ENCODE results near the gene PCNX2. TPM values are rescaled to one million over a fixed set of nuclear protein-coding genes. Genes with fewer than 3 reads are reported as not detected.

Gene PCNX2
- total RNA-seq, 1 donor from 2014 or later, result 29.5 TPM

DNA sequence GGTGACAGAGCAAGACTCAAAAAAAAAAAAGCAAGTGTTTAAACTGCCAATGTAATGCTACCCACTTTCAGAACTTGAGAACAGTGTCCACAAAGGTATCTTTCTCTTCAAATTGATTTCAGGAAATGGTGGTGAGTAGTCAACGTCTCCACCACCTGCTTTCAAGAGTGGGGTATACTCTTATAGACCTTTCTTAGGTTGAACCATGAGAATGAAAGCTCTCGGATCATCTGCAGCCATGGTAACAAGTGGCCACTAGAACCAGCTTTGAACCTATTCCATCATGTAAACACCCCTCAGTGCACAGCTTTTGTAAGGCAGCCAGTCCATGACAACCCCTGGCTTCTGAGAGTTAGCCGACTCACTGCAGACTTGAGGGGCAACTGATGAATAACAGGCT, 237.7 kb downstream of the PCNX2 start:
- DNase-seq (ENCODE audit: low read depth), result no peak
- TF ChIP-seq, protein P1, sequence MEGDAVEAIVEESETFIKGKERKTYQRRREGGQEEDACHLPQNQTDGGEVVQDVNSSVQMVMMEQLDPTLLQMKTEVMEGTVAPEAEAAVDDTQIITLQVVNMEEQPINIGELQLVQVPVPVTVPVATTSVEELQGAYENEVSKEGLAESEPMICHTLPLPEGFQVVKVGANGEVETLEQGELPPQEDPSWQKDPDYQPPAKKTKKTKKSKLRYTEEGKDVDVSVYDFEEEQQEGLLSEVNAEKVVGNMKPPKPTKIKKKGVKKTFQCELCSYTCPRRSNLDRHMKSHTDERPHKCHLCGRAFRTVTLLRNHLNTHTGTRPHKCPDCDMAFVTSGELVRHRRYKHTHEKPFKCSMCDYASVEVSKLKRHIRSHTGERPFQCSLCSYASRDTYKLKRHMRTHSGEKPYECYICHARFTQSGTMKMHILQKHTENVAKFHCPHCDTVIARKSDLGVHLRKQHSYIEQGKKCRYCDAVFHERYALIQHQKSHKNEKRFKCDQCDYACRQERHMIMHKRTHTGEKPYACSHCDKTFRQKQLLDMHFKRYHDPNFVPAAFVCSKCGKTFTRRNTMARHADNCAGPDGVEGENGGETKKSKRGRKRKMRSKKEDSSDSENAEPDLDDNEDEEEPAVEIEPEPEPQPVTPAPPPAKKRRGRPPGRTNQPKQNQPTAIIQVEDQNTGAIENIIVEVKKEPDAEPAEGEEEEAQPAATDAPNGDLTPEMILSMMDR (IDR thresholded peaks at IDR 0.05; ENCODE audit: insufficient read depth, low read length, poor library complexity, severe bottlenecking), result no peak
- Histone ChIP-seq H3K27me3 (ENCODE audit: control insufficient read depth, insufficient read depth, low read length) (no peaks in the 10 kb centered on the region), H3K36me3 (ENCODE audit: control insufficient read depth, insufficient read depth, low read length) (no peaks in the 10 kb centered on the region), H3K4me3 (ENCODE audit: low read depth, low read length) (no peak overlapping the region)

DNA sequence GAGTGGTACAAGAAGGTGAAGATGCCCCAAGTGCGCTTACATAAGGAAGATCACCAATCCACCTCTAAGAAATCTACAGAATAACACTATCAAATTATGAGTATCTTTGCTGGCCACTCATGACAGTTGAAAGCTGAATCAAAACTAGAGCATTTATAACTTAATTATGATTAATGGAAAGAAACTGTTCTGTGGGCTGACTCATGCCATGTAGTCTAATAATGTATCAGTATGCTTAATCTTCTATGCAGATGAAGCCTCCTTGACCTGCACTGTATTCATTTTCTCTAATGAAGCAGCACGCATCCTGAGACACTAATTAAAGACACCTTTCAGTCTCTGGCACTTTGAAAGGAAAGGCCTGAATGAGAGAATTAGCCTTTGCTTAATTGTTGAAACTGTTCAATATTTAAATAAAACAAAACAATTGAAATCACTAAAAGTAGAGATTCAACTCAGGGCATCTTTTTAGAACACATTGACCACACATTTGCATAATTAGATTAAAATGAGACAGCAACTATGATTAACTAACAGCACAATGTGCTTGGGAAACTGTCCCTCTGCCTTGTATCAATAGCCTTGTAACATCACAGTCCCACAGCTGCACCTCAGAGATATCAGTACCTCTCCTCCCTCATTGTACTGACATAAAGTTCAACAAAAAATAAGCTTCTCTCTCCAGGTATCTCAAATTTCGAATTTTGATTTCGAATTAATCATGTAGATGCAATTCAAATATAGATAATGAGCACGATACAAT, 239.5 kb downstream of the PCNX2 start:
- TF ChIP-seq, protein P1 (IDR thresholded peaks at IDR 0.05; ENCODE audit: insufficient read depth, low read length, poor library complexity, severe bottlenecking), result no peak
- no peak for DNase-seq (ENCODE audit: low read depth)
- Histone ChIP-seq H3K36me3 (ENCODE audit: control insufficient read depth, insufficient read depth, low read length) (no peaks in the 10 kb centered on the region), H3K27me3 (ENCODE audit: control insufficient read depth, insufficient read depth, low read length) (no peaks in the 10 kb centered on the region), H3K4me3 (ENCODE audit: low read depth, low read length) (no peak overlapping the region)

DNA sequence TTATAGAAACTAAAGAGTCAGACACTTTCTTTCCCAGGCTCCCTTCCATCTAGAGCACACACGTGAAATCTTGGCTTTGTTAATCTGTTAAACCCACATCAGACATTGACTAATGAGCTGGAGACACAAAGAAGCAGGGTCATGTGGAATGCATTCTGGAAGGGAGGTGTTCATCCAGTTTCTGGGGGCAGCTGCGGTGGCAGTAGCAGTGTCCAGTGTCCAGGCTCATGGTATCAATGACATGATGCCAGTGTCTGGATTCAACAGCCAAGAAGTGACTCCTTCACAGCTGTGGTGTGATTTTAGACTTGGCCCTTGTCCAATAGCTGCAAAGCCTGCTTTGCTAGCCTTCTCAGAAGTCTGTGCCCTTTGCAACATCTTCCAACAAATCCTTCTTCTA, 249.9 kb downstream of the PCNX2 start:
- H3K4me3 ChIP-seq (ENCODE audit: low read depth, low read length), result no peak overlapping the region
- TF ChIP-seq, protein P1 (IDR thresholded peaks at IDR 0.05; ENCODE audit: insufficient read depth, low read length, poor library complexity, severe bottlenecking), result no peak
- DNase-seq (ENCODE audit: low read depth), result no peak
- no peaks in the 10 kb centered on the region for H3K36me3 ChIP-seq (ENCODE audit: control insufficient read depth, insufficient read depth, low read length)
- no peaks in the 10 kb centered on the region for H3K27me3 ChIP-seq (ENCODE audit: control insufficient read depth, insufficient read depth, low read length)

DNA sequence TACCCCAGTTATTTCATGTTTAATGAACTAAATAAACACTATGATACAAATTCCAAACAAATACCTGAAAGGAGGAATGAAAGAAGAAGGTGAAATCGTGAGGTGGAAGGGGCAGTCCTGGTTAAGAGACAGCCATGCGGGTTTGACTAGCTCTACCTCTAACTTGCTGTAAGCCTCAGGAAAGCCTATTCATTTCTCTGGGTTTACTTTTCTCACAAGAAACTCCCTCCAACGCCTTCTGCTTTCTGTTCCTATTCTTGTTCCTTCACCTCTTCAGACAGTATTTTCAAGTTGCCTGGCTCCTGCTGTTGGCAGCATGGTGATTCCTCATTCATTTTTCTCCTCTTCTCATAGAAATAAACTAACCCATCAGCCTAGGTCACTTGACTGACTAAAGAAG, 252.7 kb downstream of the PCNX2 start:
- no peak overlapping the region for H3K4me3 ChIP-seq (ENCODE audit: low read depth, low read length)
- TF ChIP-seq, protein P1 (IDR thresholded peaks at IDR 0.05; ENCODE audit: insufficient read depth, low read length, poor library complexity, severe bottlenecking), result no peak
- no peaks in the 10 kb centered on the region for H3K27me3 ChIP-seq (ENCODE audit: control insufficient read depth, insufficient read depth, low read length)
- DNase-seq (ENCODE audit: low read depth), result no peak
- no peaks in the 10 kb centered on the region for H3K36me3 ChIP-seq (ENCODE audit: control insufficient read depth, insufficient read depth, low read length)

DNA sequence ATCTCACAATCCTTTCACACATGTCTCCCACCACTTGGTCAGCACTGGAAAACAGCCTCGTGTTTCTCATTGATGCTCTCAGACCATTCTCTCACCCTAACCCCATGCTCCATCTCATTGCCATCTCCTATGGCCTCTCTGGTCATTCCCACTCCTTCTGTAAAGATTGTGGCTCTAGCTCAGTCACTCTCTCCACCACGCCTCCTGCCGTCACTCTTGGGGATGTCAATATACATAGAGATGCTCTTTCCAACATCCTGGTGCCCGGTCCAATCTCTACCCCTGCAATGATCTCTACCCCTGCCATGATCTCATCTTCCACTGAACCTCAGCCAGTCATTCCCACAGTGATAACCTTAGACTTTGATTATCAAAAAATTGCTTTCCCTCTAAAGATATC, 255.0 kb downstream of the PCNX2 start:
- Histone ChIP-seq H3K27me3 (ENCODE audit: control insufficient read depth, insufficient read depth, low read length) (no peaks in the 10 kb centered on the region), H3K4me3 (ENCODE audit: low read depth, low read length) (no peak overlapping the region), H3K36me3 (ENCODE audit: control insufficient read depth, insufficient read depth, low read length) (no peaks in the 10 kb centered on the region)
- DNase-seq (ENCODE audit: low read depth), result no peak
- TF ChIP-seq, protein P1 (IDR thresholded peaks at IDR 0.05; ENCODE audit: insufficient read depth, low read length, poor library complexity, severe bottlenecking), result no peak

DNA sequence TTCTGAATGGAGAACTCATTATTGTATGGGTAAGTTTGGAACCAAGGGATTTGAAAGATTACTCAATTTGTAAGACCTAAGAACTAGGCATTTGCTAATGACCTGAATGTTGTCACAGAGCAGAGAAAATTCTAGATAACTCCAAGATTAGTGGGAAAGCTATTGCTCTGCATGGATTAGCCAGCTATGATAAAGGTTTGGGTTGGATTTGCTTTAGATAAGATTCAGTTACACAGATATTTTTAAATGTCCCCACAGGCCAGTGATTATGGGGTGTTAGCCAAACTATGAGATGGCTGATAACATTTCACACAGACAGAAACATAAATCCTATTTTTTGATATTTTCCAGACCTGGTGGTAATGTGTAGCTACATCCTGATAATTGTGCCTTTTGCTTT, 256.9 kb downstream of the PCNX2 start:
- no peak for DNase-seq (ENCODE audit: low read depth)
- no peak overlapping the region for H3K4me3 ChIP-seq (ENCODE audit: low read depth, low read length)
- H3K27me3 ChIP-seq (ENCODE audit: control insufficient read depth, insufficient read depth, low read length), result no peaks in the 10 kb centered on the region
- TF ChIP-seq, protein P1 (IDR thresholded peaks at IDR 0.05; ENCODE audit: insufficient read depth, low read length, poor library complexity, severe bottlenecking), result no peak
- H3K36me3 ChIP-seq (ENCODE audit: control insufficient read depth, insufficient read depth, low read length), result no peaks in the 10 kb centered on the region
